Mucosa of descending colon (tissue), 3 donors: ENCODE results near the gene OR2A14. TPM values are rescaled to one million over a fixed set of nuclear protein-coding genes. Genes with fewer than 3 reads are reported as not detected.

Experiments
- total RNA-seq, 3 donors: library from RNA; stranded (reverse); fragmentation: NEBNext Ultra II Directional in 2 of 3; extraction: Animal tissue kit (Norgen Biotek cat#: 25700) in 2 of 3; gene quantifications; one replicate each; pipeline versions ENCODE4 v1.2.1 to v1.2.4, GENCODE V29; 2021 to 2023
- donor health status: DM: no; HTN: no; CAD: no; lungs with moderate emphysema.
- donor health status: DM: no; HTN: no; CAD: no.
- donor health status: DM: no; HTN: yes; CAD: no.

OR2A14 gene
- total RNA-seq, 3 donors from 2014 or later: not detected

Other genes starting within 250 kb of the OR2A14 start
- gene TCAF1, start 221.0 kb upstream of the OR2A14 start, total RNA-seq: 10 to 100 TPM; 36.2 to 56.0 (median 46.2) TPM
- gene OR2F2, start 187.9 kb upstream of the OR2A14 start, total RNA-seq: not detected
- gene OR2F1, start 168.3 kb upstream of the OR2A14 start, total RNA-seq: not detected
- gene OR6B1, start 122.9 kb upstream of the OR2A14 start, total RNA-seq: not detected
- not detected for gene OR2A5, start 74.2 kb upstream of the OR2A14 start, total RNA-seq
- gene OR2A25, start 53.4 kb upstream of the OR2A14 start, total RNA-seq: not detected
- gene OR2A12, start 36.9 kb upstream of the OR2A14 start, total RNA-seq: not detected
- not detected for gene OR2A2, start 13.6 kb upstream of the OR2A14 start, total RNA-seq
- 1 to 10 TPM; 7.3 to 9.5 (median 8.6) TPM for gene CTAGE4, start 60.3 kb downstream of the OR2A14 start, total RNA-seq
- 10 to 100 TPM in 2 of 3 donors, under 1 TPM in 1; 0.51 to 62.2 (median 41.7) TPM for gene ARHGEF35, start 72.7 kb downstream of the OR2A14 start, total RNA-seq
- under 1 TPM in 1 of 3 donors, not detected in 2; 0.32 TPM for gene OR2A42, start 116.4 kb downstream of the OR2A14 start, total RNA-seq
- 10 to 100 TPM; 12.4 to 46.2 (median 16.2) TPM for gene OR2A7, start 141.6 kb downstream of the OR2A14 start, total RNA-seq
- 10 to 100 TPM in 1 of 3 donors, 1 to 10 TPM in 2; 1.7 to 13.8 (median 4.0) TPM for gene CTAGE8, start 146.1 kb downstream of the OR2A14 start, total RNA-seq
- not detected for gene OR2A1, start 189.2 kb downstream of the OR2A14 start, total RNA-seq
- 100 to 1,000 TPM in 1 of 3 donors, 10 to 100 TPM in 2; 54.7 to 102 (median 68.9) TPM for gene ARHGEF5, start 232.2 kb downstream of the OR2A14 start, total RNA-seq